HG03095 (cell line): Measurements from ENCODE around the gene DUSP7.
A peak's percentile ranks its signal among the peaks of the same experiment; 100 is the strongest.

ENCODE experiments used
- ATAC-seq: cut with Tn5 transposase; IDR thresholded peaks from one replicate; pipeline ENCODE4 v1.9.1; 2021; ENCODE audit warnings: moderate library complexity; ENCODE audit not compliant: unreplicated experiment

DUSP7 gene

GRCh38 chr3:52013802-52014598 is 42.4 kb downstream of the DUSP7 start:
- ATAC-seq = no peak

- ATAC-seq = no peak
These were observed 43.7 kb downstream of the DUSP7 start for GRCh38 chr3:52012699-52013098.

GRCh38 chr3:52010431-52010830 is 45.9 kb downstream of the DUSP7 start:
- no peak for ATAC-seq

- no peak for ATAC-seq
These were observed 49.1 kb downstream of the DUSP7 start for GRCh38 chr3:52007291-52007690.

- no peak for ATAC-seq
These were observed 49.6 kb downstream of the DUSP7 start for GRCh38 chr3:52006820-52007133.

- ATAC-seq = no peak
These were observed 50.2 kb downstream of the DUSP7 start for GRCh38 chr3:52006017-52006819.

GRCh38 chr3:52005571-52005986 is 50.8 kb downstream of the DUSP7 start:
- no peak for ATAC-seq

GRCh38 chr3:52004906-52005395 is 51.4 kb downstream of the DUSP7 start:
- ATAC-seq = no peak

GRCh38 chr3:52004163-52004787 is 52.1 kb downstream of the DUSP7 start:
- ATAC-seq = no peak

GRCh38 chr3:52002748-52003147 is 53.6 kb downstream of the DUSP7 start:
- ATAC-seq = no peak

GRCh38 chr3:52001443-52001974 is 54.9 kb downstream of the DUSP7 start:
- ATAC-seq = peak; percentile 78

- no peak for ATAC-seq
These were observed 56.5 kb downstream of the DUSP7 start for GRCh38 chr3:51999846-52000245.
